MV-4-11 (cell line): ENCODE measurements around the gene CDC14B.
A peak's percentile ranks its signal among the peaks of the same experiment; 100 is the strongest.

Source experiments
- DNase-seq: peaks from one replicate; lab custom pipeline; 2025; lab: John Stamatoyannopoulos, UW

Gene CDC14B

GRCh38 chr9:96502539-96503373 lies 116.9 kb downstream of the CDC14B start:
- DNase-seq, result no peak

GRCh38 chr9:96501633-96502538 lies 117.8 kb downstream of the CDC14B start:
- no peak for DNase-seq

GRCh38 chr9:96500696-96501632 lies 118.7 kb downstream of the CDC14B start:
- no peak for DNase-seq

- no peak for DNase-seq
Measured at GRCh38 chr9:96499257-96499656, 120.4 kb downstream of the CDC14B start.

GRCh38 chr9:96498796-96499195 lies 120.8 kb downstream of the CDC14B start:
- DNase-seq, result no peak

GRCh38 chr9:96497117-96497399 lies 122.6 kb downstream of the CDC14B start:
- DNase-seq, result no peak

GRCh38 chr9:96496368-96497116 lies 123.1 kb downstream of the CDC14B start:
- no peak for DNase-seq

- peak; percentile 35 for DNase-seq
Measured at GRCh38 chr9:96495341-96495740, 124.3 kb downstream of the CDC14B start.

GRCh38 chr9:96494215-96494800 lies 125.3 kb downstream of the CDC14B start:
- no peak for DNase-seq

GRCh38 chr9:96493757-96494156 lies 125.9 kb downstream of the CDC14B start:
- no peak for DNase-seq

- DNase-seq, result no peak
Measured at GRCh38 chr9:96492993-96493531, 126.6 kb downstream of the CDC14B start.

- DNase-seq, result no peak
Measured at GRCh38 chr9:96491880-96492525, 127.6 kb downstream of the CDC14B start.

- DNase-seq, result peak; percentile 58
Measured at GRCh38 chr9:96491079-96491879, 128.4 kb downstream of the CDC14B start.

- no peak for DNase-seq
Measured at GRCh38 chr9:96490534-96491078, 129.0 kb downstream of the CDC14B start.

- no peak for DNase-seq
Measured at GRCh38 chr9:96489482-96489979, 130.1 kb downstream of the CDC14B start.

- DNase-seq, result no peak
Measured at GRCh38 chr9:96487949-96488348, 131.7 kb downstream of the CDC14B start.

GRCh38 chr9:96487029-96487396 lies 132.6 kb downstream of the CDC14B start:
- DNase-seq, result no peak

- peak; percentile 41 for DNase-seq
Measured at GRCh38 chr9:96486386-96487028, 133.1 kb downstream of the CDC14B start.
